Upper lobe of left lung (tissue), 4 donors: ENCODE data around the gene SPATA33.

Experiments used
- CTCF ChIP-seq, 6 experiments: fragments of 450-650 bp in 4 of 6; fragments of 200-600 bp in 2 of 6; sonication (generic) in 2 of 6; IDR thresholded peaks; one replicate each; pipeline ENCODE4 v1.5.1; 2016 to 2019; ENCODE audit warnings: antibody characterized with exemption in 6 of 6
- POLR2A ChIP-seq, 4 donors: fragments of 450-650 bp; IDR thresholded peaks; one replicate each; pipeline ENCODE4 v1.5.1; 2016 to 2017; ENCODE audit warnings: antibody characterized with exemption in 4 of 4, mild to moderate bottlenecking in 2 of 4
- POLR2AphosphoS5 ChIP-seq, 2 donors: sonication (generic); formaldehyde crosslinking; IDR thresholded peaks; one replicate each; pipeline ENCODE4 v1.5.1; 2017; ENCODE audit warnings: antibody characterized with exemption in 2 of 2

- no peak for TF ChIP-seq CTCF (IDR thresholded peaks at IDR 0.05)
- TF ChIP-seq POLR2A (IDR thresholded peaks at IDR 0.05) = no peak
- no peak for TF ChIP-seq POLR2AphosphoS5 (IDR thresholded peaks at IDR 0.05)
Measured at GRCh38 chr16:89642574-89642973, 15.1 kb upstream of the SPATA33 start.
